CD4-positive, alpha-beta memory T cell (primary cell): ENCODE measurements around the gene SPECC1. TPM values are rescaled to one million over a fixed set of nuclear protein-coding genes. Genes with fewer than 3 reads are reported as not detected.

Experiments used
- CTCF ChIA-PET: fragments of 350-600 bp; sonication (Branson Sonifier 250); formaldehyde crosslinking; loops from one replicate; lab custom pipeline; 2021; ENCODE audit warnings: inconsistent platforms; ENCODE audit not compliant: partially characterized antibody; lab: Charles Lee
- POLR2A ChIA-PET: fragments of 350-600 bp; sonication (Branson Sonifier 250); formaldehyde crosslinking; loops from one replicate; lab custom pipeline; 2021; ENCODE audit not compliant: partially characterized antibody; lab: Charles Lee
- DNase-seq, 5 donors: peaks; one replicate each; pipeline versions ENCODE4 v3.0.0 to v3.0.0-alpha.2; 2020 to 2022; ENCODE audit warnings: mixed read lengths in 1 of 5
- H3K27ac ChIP-seq: one replicate; pipeline ENCODE4 v1.7.0; 2013; ENCODE audit warnings: low read depth, low read length
- H3K27me3 ChIP-seq: 2 replicates; pipeline ENCODE4 v1.7.0; 2013; ENCODE audit warnings: mild to moderate bottlenecking, low read length, moderate library complexity; ENCODE audit not compliant: insufficient read depth
- H3K36me3 ChIP-seq: 2 replicates; pipeline ENCODE4 v1.7.0; 2013; ENCODE audit warnings: mild to moderate bottlenecking, low read length, moderate library complexity; ENCODE audit not compliant: insufficient read depth
- H3K4me1 ChIP-seq: 2 replicates; pipeline ENCODE4 v1.7.0; 2013; ENCODE audit warnings: mild to moderate bottlenecking, low read length, moderate library complexity; ENCODE audit not compliant: insufficient read depth
- H3K4me3 ChIP-seq, 2 donors: one replicate each; pipeline ENCODE4 v1.7.0; 2013; ENCODE audit warnings: low read length in 2 of 2, mild to moderate bottlenecking in 1 of 2
- H3K9me3 ChIP-seq, 2 donors: one replicate each; pipeline ENCODE4 v1.7.0; 2013; ENCODE audit warnings: low read length in 2 of 2, control low read depth in 1 of 2; ENCODE audit not compliant: control insufficient read depth in 1 of 2
- H3K27ac Mint-ChIP-seq, 7 donors: one replicate each; pipeline ENCODE4 v1.8.0; 2020 to 2021; ENCODE audit warnings: mixed read lengths in 7 of 7, mild to moderate bottlenecking in 6 of 7, inconsistent platforms in 3 of 7, moderate library complexity in 3 of 7
- H3K27me3 Mint-ChIP-seq, 2 donors: one replicate each; pipeline ENCODE4 v1.8.0; 2020 to 2021; ENCODE audit warnings: mixed read lengths in 2 of 2
- H3K36me3 Mint-ChIP-seq, 2 donors: one replicate each; pipeline ENCODE4 v1.8.0; 2020 to 2021; ENCODE audit warnings: mixed read lengths in 2 of 2, inconsistent platforms in 1 of 2, mild to moderate bottlenecking in 1 of 2
- H3K4me1 Mint-ChIP-seq, 4 donors: one replicate each; pipeline ENCODE4 v1.8.0; 2020 to 2021; ENCODE audit warnings: mixed read lengths in 4 of 4, mild to moderate bottlenecking in 1 of 4
- H3K4me3 Mint-ChIP-seq, 8 donors: one replicate each; pipeline ENCODE4 v1.8.0; 2020 to 2021; ENCODE audit warnings: mixed read lengths in 8 of 8, mild to moderate bottlenecking in 7 of 8, moderate library complexity in 6 of 8, inconsistent platforms in 3 of 8
- H3K9me3 Mint-ChIP-seq, 8 donors: one replicate each; pipeline ENCODE4 v1.8.0; 2020 to 2021; ENCODE audit warnings: mixed read lengths in 8 of 8, mild to moderate bottlenecking in 5 of 8, inconsistent platforms in 3 of 8, moderate library complexity in 1 of 8
- intact Hi-C: fragments of 100-400 bp; cut with micrococcal nuclease; formaldehyde crosslinking; loops from one replicate; pipeline ENCODE4 v1.15.1; 2023
- polyA plus RNA-seq, 2 donors: library from polyadenylated mRNA; unstranded; fragments of 300-500 nt; fragmentation: Illumina TruSeq; gene quantifications; one replicate each; pipeline ENCODE4 v1.2.3, GENCODE V29; 2021
- total RNA-seq, 2 experiments: library from RNA; stranded (reverse); gene quantifications; one replicate each; pipeline ENCODE4 v1.2.3, GENCODE V29; 2021

The SPECC1 gene
- total and polyA plus RNA-seq, 4 experiments from 2014 or later: 1.7 to 13.4 (median 8.7) TPM

DNA sequence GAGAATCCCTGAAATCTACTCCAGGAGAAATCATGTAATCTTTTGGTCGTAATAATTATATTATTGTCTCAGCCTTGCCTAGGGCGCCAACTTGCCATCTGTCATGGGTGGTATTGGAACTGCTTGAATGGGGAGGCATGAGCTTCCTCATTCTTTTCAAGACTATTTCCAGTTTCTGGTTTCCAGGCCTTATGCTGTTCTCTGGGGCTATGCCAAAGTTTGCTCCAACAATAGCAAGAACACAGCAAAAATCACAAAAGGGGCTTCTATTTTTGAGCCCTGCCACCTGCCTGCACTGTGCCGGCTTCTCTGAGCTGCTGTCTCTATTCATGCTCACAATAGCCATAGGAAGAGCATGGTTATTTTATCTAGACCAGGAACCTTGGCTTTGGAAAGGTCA, 111.7 kb downstream of the SPECC1 start:
- peaks cover 3 to 5% of the 10 kb centered on the region in 2 donors for H3K27me3 Mint-ChIP-seq
- Histone ChIP-seq H3K36me3 (no peaks in the 10 kb centered on the region), H3K9me3 (no peaks in the 10 kb centered on the region), H3K27me3 (no peaks in the 10 kb centered on the region), H3K4me3 (no peak overlapping the region), H3K4me1 (no peaks in the 10 kb centered on the region), H3K27ac (no peak overlapping the region)
- H3K4me3 Mint-ChIP-seq: no peak overlapping the region
- CTCF ChIA-PET: interaction anchor here (0.9 to 4.4 kb wide), 7 partner anchors 20 to 200 kb away, joined by 3 to 32 read pairs (median 3); no protein-coding TSS in a partner anchor
- no peak for DNase-seq
- peaks cover 2 to 5% (median 3%) of the 10 kb centered on the region in 4 donors for H3K4me1 Mint-ChIP-seq
- intact Hi-C loops: loop anchor here (1.0 to 5.0 kb wide), 3 partner anchors 105 to 871 kb away; no protein-coding TSS in a partner anchor
- no peaks in the 10 kb centered on the region for H3K36me3 Mint-ChIP-seq
- H3K27ac Mint-ChIP-seq: no peak overlapping the region
- POLR2A ChIA-PET: no interaction called here
- H3K9me3 Mint-ChIP-seq: no peaks in the 10 kb centered on the region

DNA sequence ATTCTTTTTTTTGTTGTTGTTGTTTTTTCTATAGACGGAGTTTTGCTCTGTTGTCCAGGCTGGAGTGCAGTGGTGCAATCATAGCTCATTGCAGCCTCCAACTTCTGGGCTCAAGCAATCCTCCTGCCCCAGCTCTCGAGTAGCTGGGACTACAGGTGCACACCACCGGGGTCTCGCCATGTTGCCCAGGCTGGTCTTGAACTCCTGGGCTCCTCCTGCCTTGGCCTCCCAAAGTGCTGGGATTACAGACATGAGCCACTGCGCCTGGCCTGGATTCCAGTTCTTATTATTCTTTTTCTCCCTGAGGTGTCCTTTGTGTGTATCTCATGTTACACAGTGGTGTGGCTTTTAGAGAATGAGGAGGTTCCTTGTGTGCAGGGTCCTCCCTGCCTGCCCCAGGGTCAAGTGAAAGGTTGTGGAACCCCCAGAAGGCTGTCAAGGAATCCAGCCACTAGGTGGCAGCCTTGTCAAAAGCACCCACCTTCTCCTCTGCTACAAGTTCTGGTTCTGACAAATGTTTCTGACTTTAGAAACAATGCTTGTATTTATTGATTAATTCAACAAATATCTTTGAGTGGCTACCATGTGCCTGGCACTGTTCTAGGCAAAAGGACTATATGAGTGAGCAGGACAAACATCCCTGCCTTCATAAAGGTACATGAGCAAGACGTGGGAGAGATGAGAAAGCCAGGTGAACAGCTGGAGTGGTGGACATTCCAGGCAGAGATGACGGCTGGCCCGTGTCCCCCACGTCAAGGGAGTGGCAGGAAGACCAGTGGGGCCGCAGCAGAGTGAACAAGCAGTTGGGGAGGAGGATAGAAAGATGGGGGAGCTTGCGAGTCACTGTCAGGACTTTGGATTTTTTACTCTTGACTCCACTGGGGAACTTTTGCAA, 112.4 kb downstream of the SPECC1 start:
- H3K9me3 Mint-ChIP-seq: no peaks in the 10 kb centered on the region
- peaks cover 3 to 5% of the 10 kb centered on the region in 2 donors for H3K27me3 Mint-ChIP-seq
- H3K4me3 ChIP-seq: no peak overlapping the region
- H3K27ac ChIP-seq: no peak overlapping the region
- no peaks in the 10 kb centered on the region for H3K9me3 ChIP-seq
- intact Hi-C loops: loop anchor here (1.0 to 5.0 kb wide), 3 partner anchors 105 to 871 kb away; no protein-coding TSS in a partner anchor
- H3K4me3 Mint-ChIP-seq: no peak overlapping the region
- H3K36me3 ChIP-seq: no peaks in the 10 kb centered on the region
- ChIA-PET CTCF (interaction anchor here (0.6 to 4.4 kb wide), 12 partner anchors 19 to 200 kb away, joined by 3 to 32 read pairs (median 3); no protein-coding TSS in a partner anchor), POLR2A (no interaction called here)
- no peaks in the 10 kb centered on the region for H3K27me3 ChIP-seq
- H3K36me3 Mint-ChIP-seq: no peaks in the 10 kb centered on the region
- peaks cover 2 to 5% (median 3%) of the 10 kb centered on the region in 4 donors for H3K4me1 Mint-ChIP-seq
- no peaks in the 10 kb centered on the region for H3K4me1 ChIP-seq
- H3K27ac Mint-ChIP-seq: no peak overlapping the region
- peak; percentile 51 to 64 (median 58) for DNase-seq

DNA sequence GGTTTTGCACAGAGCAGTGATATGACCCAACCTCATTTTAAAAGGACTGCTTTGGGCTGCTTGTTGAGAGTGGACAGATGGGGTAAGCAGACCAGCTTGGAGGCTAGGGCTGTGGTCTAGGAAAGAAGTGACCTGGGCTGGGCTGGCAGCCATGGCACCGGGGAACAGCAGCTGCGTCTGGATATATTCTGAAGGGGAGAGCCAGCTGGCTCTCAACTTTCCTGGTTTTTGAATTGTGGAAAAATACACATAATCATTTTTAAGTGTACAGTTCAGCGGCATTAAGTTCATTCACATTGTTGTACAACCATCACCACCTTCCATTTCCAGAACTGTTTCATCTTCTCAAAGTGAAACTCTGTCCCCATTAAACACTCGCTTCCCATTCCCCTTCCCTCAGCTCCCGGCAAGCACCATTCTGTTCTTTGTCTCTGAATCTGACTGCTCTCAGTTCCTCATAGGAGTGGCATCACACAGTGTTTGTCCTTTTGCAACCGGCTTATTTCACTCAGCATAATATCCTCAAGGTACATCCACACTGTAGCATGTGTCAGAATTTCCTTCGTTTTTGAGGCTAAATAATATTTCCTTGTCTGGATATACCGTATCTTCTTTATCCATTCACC, 113.2 kb downstream of the SPECC1 start:
- H3K36me3 Mint-ChIP-seq: no peaks in the 10 kb centered on the region
- H3K4me3 ChIP-seq: no peak overlapping the region
- no peak overlapping the region for H3K4me3 Mint-ChIP-seq
- no peak for DNase-seq
- H3K4me1 Mint-ChIP-seq: peaks cover 0 to 3% (median 0%) of the 10 kb centered on the region in 4 donors
- intact Hi-C loops: loop anchor here (5.0 kb wide), 1 partner anchor 870 kb away; no protein-coding TSS in a partner anchor
- no peaks in the 10 kb centered on the region for H3K9me3 Mint-ChIP-seq
- no peaks in the 10 kb centered on the region for H3K9me3 ChIP-seq
- POLR2A ChIA-PET: no interaction called here
- H3K4me1 ChIP-seq: no peaks in the 10 kb centered on the region
- no peak overlapping the region for H3K27ac ChIP-seq
- no peaks in the 10 kb centered on the region for H3K36me3 ChIP-seq
- CTCF ChIA-PET: interaction anchor here (0.6 to 4.4 kb wide), 8 partner anchors 44 to 870 kb away, joined by 3 to 29 read pairs (median 3); no protein-coding TSS in a partner anchor
- no peaks in the 10 kb centered on the region for H3K27me3 ChIP-seq
- H3K27me3 Mint-ChIP-seq: peaks cover 3 to 5% of the 10 kb centered on the region in 2 donors
- H3K27ac Mint-ChIP-seq: no peak overlapping the region

DNA sequence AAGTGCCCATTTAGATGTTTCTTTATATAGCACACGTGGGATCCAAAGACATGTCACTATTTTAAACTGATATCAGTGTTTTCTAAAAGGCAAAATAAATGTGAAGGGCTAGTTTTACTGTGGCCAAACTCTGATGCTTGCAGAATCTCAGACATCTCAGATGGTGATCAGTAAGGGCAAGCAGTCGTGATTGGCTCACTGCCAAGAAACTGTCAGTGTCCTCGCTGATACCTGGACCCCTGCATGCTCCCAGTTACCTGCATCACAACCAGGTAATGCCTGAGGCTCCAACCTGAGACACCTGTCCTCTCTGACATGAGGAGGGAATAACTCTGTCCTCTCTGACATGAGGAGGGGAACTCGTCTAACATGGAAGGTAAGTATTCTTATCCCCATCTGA, 114.0 kb downstream of the SPECC1 start:
- H3K4me3 Mint-ChIP-seq: no peak overlapping the region
- no peak overlapping the region for H3K27ac Mint-ChIP-seq
- H3K36me3 ChIP-seq: no peaks in the 10 kb centered on the region
- peaks cover 0 to 3% (median 0%) of the 10 kb centered on the region in 4 donors for H3K4me1 Mint-ChIP-seq
- no peaks in the 10 kb centered on the region for H3K36me3 Mint-ChIP-seq
- H3K9me3 Mint-ChIP-seq: no peaks in the 10 kb centered on the region
- POLR2A ChIA-PET: no interaction called here
- no peak overlapping the region for H3K4me3 ChIP-seq
- DNase-seq: no peak
- no peaks in the 10 kb centered on the region for H3K4me1 ChIP-seq
- H3K27ac ChIP-seq: no peak overlapping the region
- intact Hi-C loops: loop anchor here (5.0 kb wide), 1 partner anchor 869 kb away; no protein-coding TSS in a partner anchor
- peaks cover 3 to 5% of the 10 kb centered on the region in 2 donors for H3K27me3 Mint-ChIP-seq
- no peaks in the 10 kb centered on the region for H3K9me3 ChIP-seq
- H3K27me3 ChIP-seq: no peaks in the 10 kb centered on the region
- CTCF ChIA-PET: interaction anchor here (0.6 kb wide), 1 partner anchor 19 kb away, joined by 3 read pairs; no protein-coding TSS in a partner anchor

DNA sequence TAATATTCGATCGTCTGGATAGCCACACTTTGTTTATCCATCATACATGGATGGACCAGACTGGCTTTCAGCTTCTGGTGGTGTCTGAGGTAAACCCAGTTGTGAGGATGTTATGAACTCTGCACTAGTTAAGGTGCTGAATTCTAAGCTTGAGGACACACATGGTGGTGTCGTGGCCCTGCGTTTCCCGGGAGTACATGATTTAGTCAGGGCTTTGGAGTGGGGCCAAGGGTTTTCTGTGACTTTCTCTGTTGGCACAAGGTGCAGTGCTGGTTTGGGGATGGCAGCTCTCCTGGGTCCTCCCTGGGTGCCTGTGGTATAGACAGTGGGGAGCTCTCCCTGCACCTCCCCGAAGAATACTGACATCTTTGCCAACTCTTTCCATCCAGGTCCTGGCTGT, 116.6 kb downstream of the SPECC1 start:
- H3K4me3 Mint-ChIP-seq: no peak overlapping the region
- ChIA-PET CTCF (no interaction called here), POLR2A (no interaction called here)
- no peaks in the 10 kb centered on the region for H3K4me1 ChIP-seq
- no peak overlapping the region for H3K4me3 ChIP-seq
- H3K4me1 Mint-ChIP-seq: peaks cover 0 to 3% (median 0%) of the 10 kb centered on the region in 4 donors
- H3K27ac Mint-ChIP-seq: no peak overlapping the region
- intact Hi-C loops: no loop called here
- no peaks in the 10 kb centered on the region for H3K36me3 ChIP-seq
- H3K27me3 Mint-ChIP-seq: peaks cover 3 to 5% of the 10 kb centered on the region in 2 donors
- no peaks in the 10 kb centered on the region for H3K9me3 ChIP-seq
- H3K36me3 Mint-ChIP-seq: no peaks in the 10 kb centered on the region
- no peak overlapping the region for H3K27ac ChIP-seq
- H3K9me3 Mint-ChIP-seq: no peaks in the 10 kb centered on the region
- no peak for DNase-seq
- H3K27me3 ChIP-seq: no peaks in the 10 kb centered on the region

DNA sequence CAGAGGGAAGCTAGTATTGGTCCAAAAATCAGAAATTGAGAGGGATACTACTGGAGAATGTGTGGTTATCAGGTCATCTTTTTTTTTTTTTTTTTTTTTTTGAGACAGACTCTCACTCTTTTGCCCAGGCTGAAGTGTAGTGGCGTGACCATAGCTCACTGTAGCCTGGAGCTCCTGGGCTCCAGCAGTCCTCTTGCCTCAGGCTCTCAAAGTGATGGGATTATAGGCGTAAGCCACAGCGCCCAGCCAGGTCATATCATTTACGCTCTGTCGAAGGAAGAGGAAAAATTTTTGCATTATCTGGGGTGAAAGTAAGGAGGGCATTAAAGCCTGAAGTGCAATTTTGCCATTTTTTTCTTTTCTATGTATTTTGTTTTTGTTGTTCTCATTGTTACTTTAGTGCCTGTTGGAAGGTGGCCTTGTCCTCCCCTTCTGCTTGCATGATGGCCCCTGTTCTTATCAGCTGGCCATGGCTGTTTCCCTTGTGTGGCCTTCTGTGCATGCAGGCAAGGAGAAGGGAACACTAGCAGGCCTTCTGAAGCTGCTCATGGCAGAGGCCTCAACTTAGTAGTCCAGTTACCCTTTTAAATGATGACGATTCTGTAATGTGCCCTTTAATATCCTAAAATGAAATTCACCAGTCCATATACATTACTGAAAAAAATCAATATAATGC, 118.3 kb downstream of the SPECC1 start:
- Histone ChIP-seq H3K36me3 (no peaks in the 10 kb centered on the region), H3K4me3 (no peak overlapping the region), H3K27ac (no peak overlapping the region), H3K27me3 (no peaks in the 10 kb centered on the region), H3K9me3 (no peaks in the 10 kb centered on the region), H3K4me1 (no peaks in the 10 kb centered on the region)
- POLR2A ChIA-PET: no interaction called here
- Mint-ChIP-seq H3K27me3 (peaks cover 0 to under 1% of the 10 kb centered on the region in 2 donors), H3K9me3 (peaks cover 0 to 2% (median 0%) of the 10 kb centered on the region in 8 donors), H3K36me3 (peaks cover 2 to 4% of the 10 kb centered on the region in 2 donors), H3K4me3 (no peak overlapping the region), H3K27ac (no peak overlapping the region), H3K4me1 (no peaks in the 10 kb centered on the region)
- CTCF ChIA-PET: interaction anchor here (0.6 to 2.4 kb wide), 9 partner anchors 10 to 193 kb away, joined by 3 to 8 read pairs (median 3); no protein-coding TSS in a partner anchor
- intact Hi-C loops: no loop called here
- no peak for DNase-seq
